Activated CD8-positive, alpha-beta memory T cell treated with anti-CD3 and anti-CD28 coated beads for 36 hours (primary cell): Measurements from ENCODE around the gene LIMK2. TPM values are rescaled to one million over a fixed set of nuclear protein-coding genes. Genes with fewer than 3 reads are reported as not detected.
"Not testable (repeated sequence)": the region's sequence is repeated elsewhere in the genome, so short reads cannot be mapped to it uniquely, and the experiment has no call there.

Experiments used
- CTCF ChIA-PET: fragments of 350-600 bp; sonication (Branson Sonifier 250); formaldehyde crosslinking; loops from one replicate; lab custom pipeline; 2021; ENCODE audit warnings: antibody characterized with exemption; lab: Charles Lee
- POLR2A ChIA-PET: fragments of 350-600 bp; sonication (Branson Sonifier 250); formaldehyde crosslinking; loops from one replicate; lab custom pipeline; 2021; ENCODE audit warnings: antibody characterized with exemption; lab: Charles Lee
- total RNA-seq, 2 experiments: library from RNA; stranded (reverse); gene quantifications; one replicate each; pipeline ENCODE4 v1.2.3, GENCODE V29; 2021

The LIMK2 gene
- 10 to 100 TPM; 27.2 to 27.8 TPM for total RNA-seq

- POLR2A ChIA-PET = interaction anchor here (1.2 to 2.4 kb wide), 4 partner anchors 61 to 104 kb away, joined by 4 to 11 read pairs (median 5); partner anchors contain the start of gene SELENOM
Observed at GRCh38 chr22:31211862-31212730, at the start of gene LIMK2. TSS of gene LIMK2 (plus strand) at chr22:31212298. CDS start at chr22:31212409, 111 bp downstream.

GRCh38 chr22:31170971-31171370 lies 41.1 kb upstream of the LIMK2 start:
- ChIA-PET CTCF (interaction anchor here (1.0 kb wide), 1 partner anchor 41 kb away, joined by 3 read pairs; the partner anchor contains the start of gene LIMK2), POLR2A (interaction anchor here (1.2 kb wide), 1 partner anchor 119 kb away, joined by 3 read pairs; no protein-coding TSS in a partner anchor)

More at GRCh38 chr22:31211862-31212730, at the start of gene LIMK2:
- CTCF ChIA-PET = interaction anchor here (0.8 to 4.3 kb wide), 21 partner anchors 9 to 133 kb away, joined by 3 to 35 read pairs (median 4); partner anchors contain the start of genes PIK3IP1 and RNF185

- POLR2A ChIA-PET, CTCF ChIA-PET: not testable (repeated sequence)
Observed at GRCh38 chr22:31171734-31172133, 40.4 kb upstream of the LIMK2 start.

GRCh38 chr22:31173386-31174145 lies 38.5 kb upstream of the LIMK2 start:
- ChIA-PET CTCF (no interaction called here), POLR2A (interaction anchor here (0.6 kb wide), 1 partner anchor 49 kb away, joined by 4 read pairs; no protein-coding TSS in a partner anchor)

- ChIA-PET POLR2A (no interaction called here), CTCF (interaction anchor here (0.7 kb wide), 1 partner anchor 137 kb away, joined by 3 read pairs; no protein-coding TSS in a partner anchor)
Observed at GRCh38 chr22:31176923-31177322, 35.2 kb upstream of the LIMK2 start.

GRCh38 chr22:31177420-31178162 lies 34.5 kb upstream of the LIMK2 start:
- ChIA-PET POLR2A (no interaction called here), CTCF (interaction anchor here (0.7 to 1.0 kb wide), 3 partner anchors 34 to 136 kb away, joined by 3 to 4 read pairs (median 3); no protein-coding TSS in a partner anchor)

- ChIA-PET POLR2A (no interaction called here), CTCF (interaction anchor here (1.0 kb wide), 1 partner anchor 33 kb away, joined by 4 read pairs; no protein-coding TSS in a partner anchor)
Observed at GRCh38 chr22:31178859-31179258, 33.2 kb upstream of the LIMK2 start.

- ChIA-PET POLR2A (no interaction called here), CTCF (no interaction called here)
Observed at GRCh38 chr22:31179345-31179744, 32.8 kb upstream of the LIMK2 start.

- ChIA-PET POLR2A (no interaction called here), CTCF (no interaction called here)
Observed at GRCh38 chr22:31184015-31184414, 28.1 kb upstream of the LIMK2 start.

- ChIA-PET CTCF (interaction anchor here (0.7 kb wide), 2 partner anchors 27 to 110 kb away, joined by 3 read pairs; partner anchors contain the start of gene LIMK2), POLR2A (no interaction called here)
Observed at GRCh38 chr22:31185056-31185455, 27.0 kb upstream of the LIMK2 start.

- ChIA-PET POLR2A (no interaction called here), CTCF (no interaction called here)
Observed at GRCh38 chr22:31187627-31188026, 24.5 kb upstream of the LIMK2 start.

- ChIA-PET CTCF (no interaction called here), POLR2A (no interaction called here)
Observed at GRCh38 chr22:31192513-31192912, 19.6 kb upstream of the LIMK2 start.

- CTCF ChIA-PET = interaction anchor here (0.7 kb wide), 1 partner anchor 9 kb away, joined by 3 read pairs; no protein-coding TSS in a partner anchor
- POLR2A ChIA-PET = no interaction called here
Observed at GRCh38 chr22:31193092-31193491, 19.0 kb upstream of the LIMK2 start.

GRCh38 chr22:31194681-31195080 lies 17.4 kb upstream of the LIMK2 start:
- POLR2A ChIA-PET = not testable (repeated sequence)

GRCh38 chr22:31199187-31199586 lies 12.9 kb upstream of the LIMK2 start:
- POLR2A ChIA-PET = no interaction called here
- CTCF ChIA-PET = no interaction called here

More at GRCh38 chr22:31194681-31195080, 17.4 kb upstream of the LIMK2 start:
- CTCF ChIA-PET = not testable (repeated sequence)

GRCh38 chr22:31204352-31204984 lies 7.6 kb upstream of the LIMK2 start:
- CTCF ChIA-PET = interaction anchor here (0.7 kb wide), 1 partner anchor 1409 kb away, joined by 3 read pairs; no protein-coding TSS in a partner anchor
- POLR2A ChIA-PET = not testable (repeated sequence)

- CTCF ChIA-PET, POLR2A ChIA-PET: not testable (repeated sequence)
Observed at GRCh38 chr22:31205059-31205458, 7.0 kb upstream of the LIMK2 start.

- CTCF ChIA-PET = not testable (repeated sequence)
Observed at GRCh38 chr22:31206460-31206859, 5.6 kb upstream of the LIMK2 start.

More at GRCh38 chr22:31206460-31206859, 5.6 kb upstream of the LIMK2 start:
- POLR2A ChIA-PET = not testable (repeated sequence)
